CMK (cell line): ENCODE measurements around the gene PIK3R1.
"Not testable (repeated sequence)": the region's sequence is repeated elsewhere in the genome, so short reads cannot be mapped to it uniquely, and the experiment has no call there.

Experiments used
- DNase-seq: peaks from one replicate; pipeline ENCODE4 v3.0.0-alpha.2; 2010; ENCODE audit warnings: low read depth

PIK3R1 gene

DNA sequence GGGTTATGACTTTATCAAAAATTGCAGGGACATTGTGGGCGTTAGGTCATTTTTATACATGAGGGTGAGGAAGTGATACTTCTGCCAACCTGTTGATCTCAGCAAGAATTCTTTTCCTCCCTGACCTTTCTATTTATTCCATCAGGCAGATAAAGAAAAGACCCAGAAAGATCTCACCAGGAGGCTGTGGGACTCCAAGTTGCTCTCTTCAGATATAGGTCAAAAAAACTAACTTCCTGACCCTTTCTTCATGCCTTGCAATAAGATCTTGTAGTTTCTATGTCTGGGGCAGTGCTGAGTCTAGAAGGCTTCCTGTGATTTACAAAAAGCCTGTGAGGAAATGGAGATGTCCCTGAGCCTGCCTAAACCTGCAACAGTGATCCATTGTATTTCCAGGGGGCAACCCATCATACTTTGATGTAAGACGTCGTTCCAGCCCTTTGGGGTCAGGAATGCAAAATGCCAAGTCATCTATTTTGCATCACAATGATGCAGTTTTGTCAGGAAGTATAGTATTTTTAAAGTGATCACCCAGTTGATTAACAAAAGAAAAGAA lies 22.0 kb upstream of the PIK3R1 start:
- no peak for DNase-seq

DNA sequence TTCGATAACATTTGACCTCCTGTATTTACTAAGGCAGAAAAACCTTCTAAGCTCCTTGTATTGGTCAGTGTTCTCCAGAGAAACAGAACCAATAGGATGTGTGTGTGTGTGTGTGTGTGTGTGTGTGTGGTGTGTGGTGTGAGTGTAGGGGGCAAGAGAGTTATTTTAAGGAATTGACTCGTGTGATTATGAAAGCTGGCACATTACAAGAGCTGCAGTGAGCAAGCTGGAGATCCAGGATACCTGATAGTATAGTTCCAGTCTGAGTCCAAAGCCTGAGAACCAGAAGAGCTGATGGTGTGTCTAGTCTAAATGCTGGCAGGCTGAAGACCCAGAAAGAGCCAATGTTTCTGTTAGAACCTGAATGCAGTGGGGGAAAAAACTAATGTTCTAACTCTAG lies 21.2 kb upstream of the PIK3R1 start:
- no peak for DNase-seq

DNA sequence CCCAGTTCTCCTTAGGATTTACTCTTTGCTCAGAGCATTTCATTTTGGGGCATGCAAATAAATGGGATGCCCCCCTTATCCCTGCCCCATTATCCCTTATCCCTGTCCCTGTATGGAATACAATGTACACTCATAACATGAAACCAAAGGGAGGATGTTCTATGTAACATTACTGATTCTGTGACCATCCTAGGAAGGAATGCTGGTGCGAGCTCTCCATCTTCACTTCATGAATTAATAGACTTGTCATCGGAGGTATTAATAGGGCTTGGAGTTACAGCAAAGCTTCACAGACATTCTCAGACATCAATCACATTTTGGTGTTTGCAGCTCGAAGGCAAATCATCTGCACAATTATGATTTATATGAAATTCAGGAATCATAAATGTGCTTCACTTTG lies 20.4 kb upstream of the PIK3R1 start:
- DNase-seq: no peak

DNA sequence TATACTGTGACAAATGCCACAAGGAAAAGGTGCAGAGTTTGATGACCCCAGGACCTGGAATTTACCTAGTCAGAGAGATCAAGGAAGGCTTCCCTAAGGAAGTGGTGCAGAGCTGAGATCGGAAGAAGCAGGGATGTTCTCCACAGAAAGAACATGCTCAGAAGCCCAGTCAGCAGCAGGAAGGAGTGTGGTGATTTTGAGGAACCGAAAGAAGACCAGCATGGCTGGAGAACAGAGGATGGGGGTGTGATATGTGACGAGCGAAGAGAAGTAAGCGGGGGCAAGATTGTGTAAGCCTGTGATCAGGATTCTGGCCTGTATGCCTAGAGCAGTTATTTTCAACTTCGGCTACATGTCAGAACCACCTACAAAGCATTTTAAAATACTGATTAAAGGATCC lies 18.7 kb upstream of the PIK3R1 start:
- no peak for DNase-seq

DNA sequence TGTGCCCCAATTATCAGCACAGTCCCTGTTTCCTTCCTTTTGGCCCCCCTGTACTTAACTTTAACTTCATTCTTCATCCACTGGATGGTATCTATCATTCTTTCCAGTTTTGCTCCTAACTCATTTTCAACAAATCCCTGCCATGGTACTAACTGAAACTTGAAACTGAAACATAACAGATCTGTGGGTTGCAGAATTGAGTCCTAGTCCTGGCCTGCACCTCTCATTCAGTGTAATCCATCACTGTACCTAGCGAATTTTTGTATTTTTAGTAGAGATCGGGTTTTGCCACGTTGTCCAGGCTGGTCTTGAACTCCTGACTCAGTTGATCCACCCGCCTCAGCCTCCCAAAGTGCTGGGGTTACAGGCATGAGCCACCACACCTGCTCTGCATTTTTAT lies 15.3 kb upstream of the PIK3R1 start:
- DNase-seq: no peak

DNA sequence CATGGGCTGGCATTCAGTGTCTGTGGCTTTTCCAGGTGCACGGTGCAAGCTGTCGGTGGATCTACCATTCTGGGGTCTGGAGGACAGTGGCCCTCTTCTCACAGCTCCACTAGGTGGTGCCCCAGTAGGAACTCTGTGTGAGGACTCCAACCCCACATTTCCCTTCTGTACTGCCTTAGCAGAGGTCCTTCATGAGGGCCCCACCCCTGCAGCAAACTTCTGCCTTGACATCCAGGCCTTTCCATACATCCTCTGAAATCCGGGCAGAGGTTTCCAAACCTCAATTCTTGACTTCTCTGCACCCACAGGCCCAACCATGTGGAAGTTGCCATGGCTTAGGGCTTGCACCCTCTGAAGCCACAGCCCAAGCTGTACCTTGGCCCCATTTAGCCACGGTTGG lies 4.9 kb upstream of the PIK3R1 start:
- not testable (repeated sequence) for DNase-seq

DNA sequence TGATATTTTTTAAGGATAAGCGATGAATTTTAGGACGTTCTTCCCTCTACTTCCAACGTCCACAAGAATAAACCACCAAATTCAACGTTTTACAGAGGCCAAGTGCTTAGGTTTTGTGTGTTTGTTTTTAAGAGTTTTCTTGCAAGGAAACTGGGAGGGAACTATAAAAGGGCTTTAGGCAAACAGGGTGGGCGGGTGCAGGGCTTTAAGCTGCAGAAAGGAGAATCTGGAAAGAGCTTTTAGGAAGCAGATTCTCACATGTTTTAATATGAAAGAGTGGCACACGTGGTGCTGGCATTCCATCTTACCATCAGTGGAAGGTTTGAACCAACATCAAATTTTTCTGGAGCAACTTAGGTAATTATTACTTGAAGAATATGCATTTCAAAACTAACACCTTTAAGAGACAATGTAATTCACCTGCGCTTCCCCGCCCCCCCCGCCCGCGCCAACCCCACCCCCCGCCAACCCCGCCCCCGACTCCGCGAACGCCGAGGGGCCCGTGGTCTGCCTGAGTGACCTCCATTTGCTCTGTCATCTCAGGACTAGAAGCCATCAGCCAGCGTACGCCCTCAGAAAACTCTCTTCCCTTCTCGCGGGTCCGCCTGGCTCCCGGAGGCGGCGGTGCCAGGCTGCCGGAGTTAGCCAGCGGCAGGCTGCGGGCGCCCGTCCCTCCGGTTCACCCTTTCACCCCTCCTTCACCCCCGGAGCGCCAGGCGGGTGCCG lies 911 bp upstream of the PIK3R1 start:
- no peak for DNase-seq

DNA sequence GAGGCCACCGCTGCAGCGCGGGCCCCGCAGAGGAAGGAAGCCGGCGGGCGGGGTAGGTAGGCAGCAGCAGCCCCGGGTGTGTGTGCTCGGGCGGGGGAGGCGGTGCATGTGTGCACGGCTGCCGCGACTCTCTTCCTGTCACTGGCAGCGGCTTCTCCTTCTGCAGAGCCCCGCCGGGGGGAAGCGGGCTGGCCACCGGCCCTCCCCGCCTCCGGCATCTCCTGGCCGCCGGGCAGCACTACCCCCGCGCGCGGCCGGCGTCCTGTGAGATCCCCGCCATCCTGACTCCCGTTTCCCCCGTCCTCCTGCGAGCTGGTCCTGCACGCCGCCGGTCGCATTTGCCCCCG lies 315 bp downstream of the PIK3R1 start:
- no peak for DNase-seq

DNA sequence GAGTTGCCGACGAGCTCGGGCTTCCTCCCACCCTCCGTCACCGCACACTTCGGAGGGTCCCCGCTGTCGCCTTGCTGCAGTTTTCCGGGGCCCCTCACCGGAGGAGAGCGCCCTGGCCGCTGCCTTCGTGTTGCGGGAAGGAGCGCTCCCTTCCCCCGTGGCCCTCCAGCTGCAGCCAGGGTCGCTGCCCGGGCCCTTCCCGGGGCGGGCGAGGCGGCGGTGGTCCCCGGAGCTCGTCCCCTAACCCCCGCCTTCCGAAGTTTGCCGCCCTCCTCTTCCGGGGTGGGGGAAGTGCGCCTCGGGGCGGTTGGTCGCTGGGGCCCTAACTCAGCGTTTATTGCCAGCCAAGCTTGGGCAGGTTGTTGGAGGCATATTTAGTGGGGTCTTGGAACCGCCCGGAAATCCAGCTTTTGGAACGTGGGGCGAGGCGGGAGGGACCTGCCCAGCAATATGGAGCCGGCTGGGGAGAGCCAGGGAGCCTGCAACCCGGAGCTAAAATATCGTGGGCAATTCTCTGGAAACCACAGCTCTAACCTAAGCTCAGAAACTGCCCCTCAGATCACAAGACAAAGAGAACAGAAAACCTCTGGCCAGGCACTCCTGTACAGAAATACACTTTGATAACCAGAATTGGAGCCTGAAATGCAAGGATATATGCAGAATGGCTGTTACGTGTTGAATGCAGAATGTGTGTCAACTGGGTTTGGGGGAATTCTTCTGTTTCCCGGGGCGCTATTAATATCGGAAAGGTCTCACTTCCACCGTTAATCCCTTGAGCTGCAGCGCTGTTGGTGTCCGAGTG lies 890 bp downstream of the PIK3R1 start:
- no peak for DNase-seq

DNA sequence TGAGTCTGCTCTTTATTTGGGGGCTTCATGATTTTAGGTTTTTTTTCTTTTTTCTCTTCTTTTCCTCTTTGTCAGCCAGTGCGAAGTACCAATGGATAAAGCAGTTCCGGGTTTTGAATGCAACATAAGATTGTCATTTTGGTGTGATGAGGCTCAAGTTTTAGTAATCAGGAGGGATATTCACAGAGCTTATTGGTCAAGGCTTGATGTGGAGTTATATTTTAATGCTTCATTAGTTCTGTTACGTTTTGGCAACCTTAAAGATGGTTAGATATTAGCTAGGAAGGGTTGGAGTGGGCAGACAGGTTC lies 1.4 kb downstream of the PIK3R1 start:
- no peak for DNase-seq

DNA sequence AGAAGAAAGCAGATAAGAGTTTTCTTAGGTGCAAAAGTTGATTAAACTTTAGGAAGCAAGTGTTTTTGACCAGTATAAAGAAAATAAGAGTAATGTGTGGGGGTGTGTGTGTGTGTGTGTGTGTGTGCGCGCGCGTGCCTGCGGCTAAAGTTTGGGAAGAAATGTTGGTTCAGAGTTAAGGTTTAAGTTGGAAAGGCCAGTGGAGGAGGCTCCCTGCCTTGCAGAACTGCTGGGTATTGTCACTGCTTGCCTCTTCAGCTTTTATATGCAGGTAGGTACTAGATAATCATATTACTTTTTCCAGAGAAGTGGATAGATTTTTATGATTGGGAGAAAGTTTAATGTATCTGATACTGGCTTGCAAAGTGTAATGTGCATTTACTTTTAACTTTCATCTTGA lies 2.0 kb downstream of the PIK3R1 start:
- DNase-seq: no peak

DNA sequence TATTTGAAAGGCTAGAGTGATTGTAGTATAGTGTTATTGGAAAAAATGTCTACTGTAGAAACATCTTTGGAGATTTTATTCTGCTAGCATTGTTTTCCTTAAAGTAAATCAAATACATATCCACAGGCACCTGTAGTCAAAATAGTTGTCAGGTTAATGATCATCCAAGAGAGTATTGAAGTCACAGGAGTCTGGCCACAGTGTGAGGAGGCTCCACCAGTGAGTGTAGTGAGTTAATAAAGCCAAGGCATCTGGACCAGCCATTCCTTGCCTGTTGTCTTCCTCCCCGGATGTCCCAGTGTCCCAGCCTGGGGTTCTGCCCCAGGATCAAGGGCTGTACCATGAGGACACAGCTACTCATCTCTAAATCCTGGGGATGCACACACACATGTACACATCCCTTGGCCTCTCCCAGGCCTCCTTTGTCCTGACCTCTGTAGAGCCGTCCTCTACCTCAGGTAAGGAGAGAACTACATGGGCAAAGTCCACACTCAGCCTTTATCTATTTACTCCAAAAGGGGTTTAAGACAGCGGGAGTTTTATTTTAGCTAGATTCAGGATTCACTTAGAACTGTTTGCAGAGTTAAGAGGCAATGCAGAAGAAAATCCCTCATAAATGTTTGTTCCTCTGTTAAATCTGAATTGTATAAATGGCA lies 3.7 kb downstream of the PIK3R1 start:
- no peak for DNase-seq

DNA sequence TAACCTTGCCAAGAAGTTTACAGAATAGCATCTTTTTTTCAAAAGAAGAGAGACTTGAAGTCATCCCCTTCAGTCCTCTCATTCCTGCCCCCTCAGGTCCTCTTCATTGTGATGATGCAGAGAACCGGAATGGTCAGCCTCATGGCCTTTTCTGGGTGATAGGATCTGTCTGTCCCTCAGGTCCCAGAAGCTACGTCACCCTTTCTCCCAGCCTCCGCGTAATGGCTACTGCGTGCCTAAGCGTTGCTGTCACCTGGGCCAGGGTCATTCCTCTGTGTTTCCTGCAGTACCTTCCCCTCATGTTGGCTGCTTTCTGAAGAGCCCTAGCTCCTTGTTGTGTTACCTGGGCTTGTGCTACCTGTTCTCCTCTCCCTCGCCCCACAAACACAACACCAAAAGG lies 4.7 kb downstream of the PIK3R1 start:
- no peak for DNase-seq

DNA sequence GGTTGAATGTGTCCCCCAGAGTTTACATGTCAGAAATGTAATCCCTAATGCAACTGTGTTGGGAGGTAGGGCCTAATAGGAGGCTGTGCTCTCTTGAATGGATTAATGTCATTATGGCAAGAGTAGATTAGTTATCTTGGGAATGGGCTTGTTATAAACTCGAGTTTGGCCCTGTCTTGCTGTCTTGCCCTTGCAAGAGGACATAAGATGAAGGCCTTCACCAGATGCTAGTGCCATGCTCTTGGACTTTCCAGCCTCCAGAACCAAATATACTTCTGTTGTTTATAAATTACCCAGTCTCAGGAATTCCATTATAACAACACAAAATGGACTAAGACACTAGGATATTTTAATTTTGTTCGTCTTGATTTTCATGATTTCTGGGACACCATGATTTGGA lies 5.4 kb downstream of the PIK3R1 start:
- no peak for DNase-seq

DNA sequence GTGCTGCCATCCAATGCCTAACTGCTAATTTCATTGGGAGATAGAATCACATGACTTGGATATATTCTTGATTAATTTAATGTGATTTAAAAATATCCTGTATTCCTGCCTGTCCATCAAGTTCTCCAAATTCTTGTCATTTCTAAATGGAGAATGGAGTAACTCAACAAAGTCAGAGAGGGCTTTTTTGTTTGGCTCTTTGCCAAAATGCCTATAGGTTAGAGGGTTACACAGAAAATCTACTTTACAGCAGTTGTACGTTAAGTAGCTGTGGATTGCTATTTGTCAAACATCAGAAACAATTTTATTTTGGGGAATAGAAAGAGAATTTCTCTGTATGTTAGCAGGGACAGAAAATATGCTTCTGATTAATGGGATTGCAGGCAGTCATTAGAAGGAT lies 5.9 kb downstream of the PIK3R1 start:
- no peak for DNase-seq

DNA sequence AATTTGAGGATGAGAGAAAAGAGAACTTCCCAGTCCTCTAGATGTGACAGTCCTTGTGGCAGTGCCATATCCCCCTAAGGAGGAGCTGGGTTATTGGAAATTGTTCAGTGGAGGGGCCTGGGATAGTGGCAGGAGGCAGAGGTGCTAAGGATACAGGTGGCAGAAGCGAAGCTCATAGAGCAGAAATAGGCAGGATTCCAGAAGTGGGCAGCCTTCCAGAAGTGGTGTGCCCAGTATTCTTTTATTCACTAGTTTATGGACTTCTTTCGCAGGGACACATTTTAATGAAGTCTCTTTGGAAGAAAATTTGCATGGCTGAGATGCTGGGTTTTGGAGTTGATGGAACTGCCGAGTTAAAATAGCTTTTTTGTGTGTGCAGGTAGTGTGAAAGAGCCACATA lies 6.8 kb downstream of the PIK3R1 start:
- DNase-seq: no peak

DNA sequence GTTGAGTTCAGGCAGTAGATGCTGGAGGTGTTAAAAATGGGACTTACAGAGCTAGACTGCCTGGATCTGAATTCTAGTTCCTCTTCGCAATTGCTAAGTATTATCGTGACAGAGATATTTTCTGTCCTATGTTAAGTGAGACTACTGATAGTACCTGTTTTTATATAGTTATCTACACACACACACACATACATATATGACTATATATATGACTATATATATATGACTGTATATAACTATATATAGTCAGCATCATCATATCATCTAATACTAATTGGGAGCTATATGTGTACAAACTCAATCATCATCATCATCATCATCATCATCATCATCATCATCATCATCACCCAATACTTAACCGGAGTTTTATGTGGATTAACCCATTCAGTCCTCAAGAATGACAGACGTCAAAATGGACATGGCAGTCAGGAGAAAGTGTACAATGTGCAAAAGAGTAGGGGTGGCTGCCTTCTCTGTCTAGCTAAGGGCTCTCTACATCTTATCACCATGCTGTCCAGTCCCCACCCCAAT lies 7.3 kb downstream of the PIK3R1 start:
- DNase-seq: no peak

DNA sequence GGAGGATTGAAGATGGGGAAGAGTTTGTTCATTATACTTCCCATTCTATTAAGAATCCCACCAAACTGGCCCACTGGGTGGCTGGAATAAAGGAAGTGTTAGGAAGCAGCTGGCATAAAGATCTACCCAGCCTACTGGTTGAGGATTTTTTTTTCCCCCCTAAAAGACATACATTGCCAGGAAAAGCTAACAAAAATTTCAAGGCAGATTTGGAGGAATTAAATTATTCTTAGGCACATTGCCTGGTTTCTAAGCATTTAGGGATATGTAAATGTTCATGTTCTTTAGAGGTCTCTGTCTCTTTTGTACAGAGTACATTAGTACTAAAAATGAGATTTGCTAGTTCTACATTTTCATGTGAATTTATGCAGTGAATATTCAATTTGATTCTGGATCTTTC lies 8.3 kb downstream of the PIK3R1 start:
- no peak for DNase-seq

DNA sequence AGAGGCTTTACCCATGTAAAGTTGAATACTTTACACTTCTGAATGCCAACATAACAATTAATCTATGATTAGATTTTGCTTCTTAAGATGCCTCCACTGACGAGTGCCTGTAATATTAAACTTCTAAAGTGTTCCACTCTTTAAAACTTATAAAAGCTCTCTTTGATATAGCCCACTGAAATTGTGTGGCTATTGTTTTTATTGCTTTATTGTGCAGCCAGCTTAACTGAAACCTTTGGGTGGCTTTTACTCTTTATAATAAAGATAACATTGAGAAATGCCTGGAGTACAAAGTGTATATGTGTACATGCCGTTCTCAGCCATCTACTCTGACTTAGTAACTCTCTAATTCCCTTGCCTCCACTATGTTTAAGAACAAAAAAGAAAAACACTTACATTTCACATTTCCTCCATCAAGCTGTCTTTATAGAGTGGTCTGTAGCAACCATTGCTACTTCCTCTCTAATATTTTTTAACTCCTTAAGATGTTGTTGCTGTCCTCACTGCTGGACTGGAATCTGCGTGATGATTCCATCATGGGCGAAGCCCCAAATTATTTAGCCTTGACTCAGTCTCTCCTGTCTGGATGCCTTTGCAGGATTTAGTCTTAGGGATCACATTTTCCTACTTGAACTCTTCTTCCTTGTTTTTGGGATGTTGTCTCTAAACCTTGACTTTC lies 9.1 kb downstream of the PIK3R1 start:
- no peak for DNase-seq

DNA sequence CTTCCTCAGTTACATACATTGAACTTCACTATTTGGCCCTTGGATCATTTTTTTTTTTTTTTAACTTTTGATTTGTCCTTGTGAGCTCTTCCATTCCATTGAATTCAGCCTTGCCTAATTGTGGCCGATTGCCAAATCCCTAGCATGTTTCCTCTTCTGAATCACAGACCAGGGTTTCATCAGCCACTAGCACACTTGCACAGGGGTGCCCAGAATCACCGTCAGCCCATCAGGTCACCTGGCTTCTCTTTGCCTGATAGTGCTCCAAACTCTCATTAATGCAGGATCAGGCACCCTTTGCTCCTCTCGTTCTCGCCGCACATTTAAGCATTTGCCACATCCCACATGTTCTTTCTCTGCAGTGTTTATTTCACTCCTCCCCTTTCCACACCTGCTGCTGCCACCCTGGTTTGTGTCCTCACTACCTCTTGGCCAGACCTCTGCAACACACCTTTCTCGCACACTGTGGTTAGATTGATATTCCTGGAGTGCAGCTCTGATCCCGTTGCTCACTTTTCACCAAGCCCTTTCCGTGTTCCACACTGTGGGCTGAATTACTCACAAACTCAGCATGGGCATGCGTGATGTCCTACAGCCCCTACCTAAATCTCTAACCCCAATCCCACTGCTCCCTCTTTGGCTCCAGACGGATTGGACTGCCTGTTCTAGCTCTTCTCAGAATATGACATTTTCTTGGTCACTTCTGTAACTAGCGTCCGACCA lies 9.8 kb downstream of the PIK3R1 start:
- DNase-seq: no peak

DNA sequence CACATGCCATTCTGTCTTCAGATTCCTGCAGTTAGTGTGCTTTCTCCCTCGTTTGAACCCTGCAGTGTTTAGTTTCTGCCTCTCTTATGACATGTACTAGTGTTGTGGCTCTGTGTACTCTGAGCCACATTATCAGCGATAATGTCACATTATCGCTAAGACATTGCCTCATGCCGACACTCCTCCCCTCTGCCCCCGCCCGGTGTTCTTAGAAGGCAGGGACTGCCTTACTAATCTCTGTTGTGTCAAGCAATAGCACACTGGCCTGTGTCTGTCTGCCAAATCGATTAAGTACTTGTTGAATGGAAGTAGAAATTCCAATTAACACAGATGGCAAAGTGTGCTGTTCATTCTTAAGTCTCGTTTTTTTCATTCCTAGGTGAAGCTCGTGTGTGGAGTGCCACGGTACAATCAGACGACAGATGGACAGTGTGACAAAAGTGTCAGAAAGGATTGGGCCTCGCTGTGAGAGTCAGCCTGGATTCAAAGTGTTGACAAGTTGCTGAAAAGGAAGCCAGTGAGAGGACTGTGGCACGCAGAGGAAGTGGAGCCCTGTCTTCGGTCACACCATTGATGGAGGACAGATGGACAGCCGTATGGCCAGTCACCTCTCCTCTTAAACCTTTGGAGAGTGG lies 10.5 kb downstream of the PIK3R1 start:
- DNase-seq: no peak
